Upper lobe of left lung (tissue), 6 donors: ENCODE results near the gene ANKUB1. TPM values are rescaled to one million over a fixed set of nuclear protein-coding genes. Genes with fewer than 3 reads are reported as not detected.

Experiments
- ATAC-seq, 2 donors: fragments of 200-7000 bp; cut with Tn5 transposase; one replicate each; pipeline ENCODE4 v1.9.1; 2022; ENCODE audit warnings: mild to moderate bottlenecking in 2 of 2, moderate library complexity in 2 of 2; ENCODE audit not compliant: low FRiP score in 2 of 2
- DNase-seq, 2 donors: peaks; one replicate each; pipeline ENCODE4 v3.0.0-alpha.2; 2019 to 2020
- H3K27ac ChIP-seq, 4 donors: fragments of 200-600 bp; sonication (generic); one replicate each; pipeline ENCODE4 v1.5.1; 2016 to 2019
- H3K27me3 ChIP-seq, 4 donors: fragments of 200-600 bp; sonication (generic); one replicate each; pipeline ENCODE4 v1.5.1; 2017 to 2019
- H3K36me3 ChIP-seq, 4 donors: fragments of 200-600 bp; sonication (generic); one replicate each; pipeline ENCODE4 v1.5.1; 2016 to 2019
- H3K4me1 ChIP-seq, 4 donors: fragments of 200-600 bp; sonication (generic); one replicate each; pipeline ENCODE4 v1.5.1; 2018 to 2019
- H3K4me3 ChIP-seq, 4 donors: fragments of 200-600 bp; sonication (generic); one replicate each; pipeline ENCODE4 v1.5.1; 2017 to 2019; ENCODE audit warnings: mild to moderate bottlenecking in 2 of 4, moderate library complexity in 1 of 4
- H3K9me3 ChIP-seq, 4 donors: fragments of 200-600 bp; sonication (generic); one replicate each; pipeline ENCODE4 v1.5.1; 2018 to 2019
- EP300 ChIP-seq, 4 donors: sonication (generic); formaldehyde crosslinking; IDR thresholded peaks; one replicate each; pipeline ENCODE4 v1.5.1; 2017; ENCODE audit warnings: antibody characterized with exemption in 4 of 4, control low read depth in 2 of 4
- POLR2A ChIP-seq, 4 donors: fragments of 450-650 bp; IDR thresholded peaks; one replicate each; pipeline ENCODE4 v1.5.1; 2016 to 2017; ENCODE audit warnings: antibody characterized with exemption in 4 of 4, mild to moderate bottlenecking in 2 of 4
- POLR2AphosphoS5 ChIP-seq, 2 donors: sonication (generic); formaldehyde crosslinking; IDR thresholded peaks; one replicate each; pipeline ENCODE4 v1.5.1; 2017; ENCODE audit warnings: antibody characterized with exemption in 2 of 2
- WGBS, 2 donors: methylation state at CpG; one replicate each; pipeline ENCODE4 v1.1.5; 2017 to 2018; 5-methylcytosine and 5-hydroxymethylcytosine counted together
- small RNA-seq, 4 donors: library from RNA; depleted of rRNA; stranded (forward); fragments of <200 nt; gene quantifications; one replicate each; pipeline ENCODE3, GENCODE V24; 2016
- total RNA-seq, 6 donors: library from RNA; depleted of rRNA in 4 of 6; stranded (reverse); fragments of >200 nt in 4 of 6; gene quantifications; one replicate each; pipeline versions ENCODE4 v1.1.0 to v1.2.1, GENCODE V29; 2016 to 2021
- TF ChIP-seq, protein P1 (sequence below), 6 experiments: fragments of 450-650 bp in 4 of 6; fragments of 200-600 bp in 2 of 6; sonication (generic) in 2 of 6; IDR thresholded peaks; one replicate each; pipeline ENCODE4 v1.5.1; 2016 to 2019; ENCODE audit warnings: antibody characterized with exemption in 6 of 6
- donor health status: DM: no; HTN: no; CAD: no; lungs with moderate emphysema.
- donor health status: DM: no; HTN: yes; CAD: no; lungs with severe emphysema.

Gene ANKUB1
- total RNA-seq, 6 donors from 2014 or later = 1.4 to 24.5 (median 3.1) TPM; not detected in 1

- peak in 1 of 2 donors; percentile 46 for DNase-seq
These were observed 74.8 kb downstream of the ANKUB1 start for GRCh38 chr3:149717391-149718056.

GRCh38 chr3:149716984-149717383 lies 75.4 kb downstream of the ANKUB1 start:
- peak overlapping the region in 2 of 4 donors; percentile 16 to 18 for H3K4me3 ChIP-seq
- no peaks in the 10 kb centered on the region for H3K36me3 ChIP-seq
- ATAC-seq (no peak), DNase-seq (no peak)
- TF ChIP-seq, protein P1, sequence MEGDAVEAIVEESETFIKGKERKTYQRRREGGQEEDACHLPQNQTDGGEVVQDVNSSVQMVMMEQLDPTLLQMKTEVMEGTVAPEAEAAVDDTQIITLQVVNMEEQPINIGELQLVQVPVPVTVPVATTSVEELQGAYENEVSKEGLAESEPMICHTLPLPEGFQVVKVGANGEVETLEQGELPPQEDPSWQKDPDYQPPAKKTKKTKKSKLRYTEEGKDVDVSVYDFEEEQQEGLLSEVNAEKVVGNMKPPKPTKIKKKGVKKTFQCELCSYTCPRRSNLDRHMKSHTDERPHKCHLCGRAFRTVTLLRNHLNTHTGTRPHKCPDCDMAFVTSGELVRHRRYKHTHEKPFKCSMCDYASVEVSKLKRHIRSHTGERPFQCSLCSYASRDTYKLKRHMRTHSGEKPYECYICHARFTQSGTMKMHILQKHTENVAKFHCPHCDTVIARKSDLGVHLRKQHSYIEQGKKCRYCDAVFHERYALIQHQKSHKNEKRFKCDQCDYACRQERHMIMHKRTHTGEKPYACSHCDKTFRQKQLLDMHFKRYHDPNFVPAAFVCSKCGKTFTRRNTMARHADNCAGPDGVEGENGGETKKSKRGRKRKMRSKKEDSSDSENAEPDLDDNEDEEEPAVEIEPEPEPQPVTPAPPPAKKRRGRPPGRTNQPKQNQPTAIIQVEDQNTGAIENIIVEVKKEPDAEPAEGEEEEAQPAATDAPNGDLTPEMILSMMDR (IDR thresholded peaks at IDR 0.05) = no peak
- TF ChIP-seq EP300 (IDR thresholded peaks at IDR 0.05) (no peak), POLR2A (IDR thresholded peaks at IDR 0.05) (no peak), POLR2AphosphoS5 (IDR thresholded peaks at IDR 0.05) (no peak)
- peaks cover 0 to 6% (median 3%) of the 10 kb centered on the region in 4 donors for H3K4me1 ChIP-seq
- no peaks in the 10 kb centered on the region for H3K9me3 ChIP-seq
- H3K27me3 ChIP-seq = no peaks in the 10 kb centered on the region
- WGBS, 2 donors = 69 to 76% methylated on average over 6 of the region's 6 CpGs
- peak overlapping the region in 1 of 4 donors; percentile 20 for H3K27ac ChIP-seq

More at GRCh38 chr3:149717391-149718056, 74.8 kb downstream of the ANKUB1 start:
- Histone ChIP-seq H3K9me3 (no peaks in the 10 kb centered on the region), H3K36me3 (no peaks in the 10 kb centered on the region), H3K27ac (peak overlapping the region in 1 of 4 donors; percentile 20), H3K4me3 (peak overlapping the region in 2 of 4 donors; percentile 16 to 18), H3K4me1 (peaks cover 0 to 6% (median 3%) of the 10 kb centered on the region in 4 donors), H3K27me3 (no peaks in the 10 kb centered on the region)
- TF ChIP-seq, protein P1 (IDR thresholded peaks at IDR 0.05) = peak; percentile 63 to 85 (median 72)
- TF ChIP-seq POLR2AphosphoS5 (IDR thresholded peaks at IDR 0.05) = no peak
- no peak for TF ChIP-seq EP300 (IDR thresholded peaks at IDR 0.05)
- TF ChIP-seq POLR2A (IDR thresholded peaks at IDR 0.05) = no peak
- WGBS, 2 donors = 10 to 17% methylated on average over 2 of the region's 2 CpGs
- peak in 1 of 2 donors; percentile 80 for ATAC-seq

DNA sequence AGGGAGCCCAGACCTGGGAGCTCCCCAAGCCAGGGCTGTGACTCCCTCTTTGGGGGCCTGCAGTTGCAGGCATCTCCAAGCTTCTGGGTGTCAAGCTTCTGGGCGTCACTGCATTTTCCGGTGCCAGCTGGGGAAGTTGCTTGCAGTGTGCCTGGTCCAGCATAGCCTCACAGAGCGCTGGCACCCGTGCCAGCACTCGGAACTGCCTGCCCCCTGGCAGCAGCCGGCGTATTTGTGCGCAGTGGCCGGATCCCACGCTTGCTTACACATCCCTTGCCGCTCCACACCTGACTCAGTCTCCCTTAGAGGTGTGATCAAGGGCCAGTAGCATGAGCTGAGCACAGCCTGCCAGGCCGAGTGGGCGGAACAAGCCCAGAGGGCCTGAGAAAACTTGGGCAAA lies 77.1 kb downstream of the ANKUB1 start:
- H3K4me1 ChIP-seq = peaks cover 0 to 6% (median 3%) of the 10 kb centered on the region in 4 donors
- H3K4me3 ChIP-seq = no peak overlapping the region
- H3K27ac ChIP-seq = no peak overlapping the region
- H3K36me3 ChIP-seq = no peaks in the 10 kb centered on the region
- 96 to 97% methylated on average over 11 to 13 of the region's 13 CpGs for WGBS, 2 donors
- DNase-seq (peak in 1 of 2 donors; percentile 69), ATAC-seq (peak in 1 of 2 donors; percentile 13)
- no peaks in the 10 kb centered on the region for H3K27me3 ChIP-seq
- H3K9me3 ChIP-seq = no peaks in the 10 kb centered on the region
- TF ChIP-seq, protein P1 (IDR thresholded peaks at IDR 0.05) = no peak
- TF ChIP-seq EP300 (IDR thresholded peaks at IDR 0.05) (no peak), POLR2AphosphoS5 (IDR thresholded peaks at IDR 0.05) (no peak), POLR2A (IDR thresholded peaks at IDR 0.05) (no peak)

GRCh38 chr3:149713730-149714654 lies 78.4 kb downstream of the ANKUB1 start:
- peak in 1 of 2 donors; percentile 71 for DNase-seq
- WGBS, 2 donors = 94% methylated on average over 24 to 26 of the region's 38 CpGs
- peak; percentile 25 to 63 for ATAC-seq
- Histone ChIP-seq H3K4me1 (peaks cover 0 to 6% (median 3%) of the 10 kb centered on the region in 4 donors), H3K27me3 (no peaks in the 10 kb centered on the region), H3K36me3 (no peaks in the 10 kb centered on the region), H3K9me3 (no peaks in the 10 kb centered on the region), H3K27ac (no peak overlapping the region), H3K4me3 (no peak overlapping the region)
- TF ChIP-seq, protein P1 (IDR thresholded peaks at IDR 0.05) = no peak
- TF ChIP-seq POLR2A (IDR thresholded peaks at IDR 0.05) (no peak), EP300 (IDR thresholded peaks at IDR 0.05) (no peak), POLR2AphosphoS5 (IDR thresholded peaks at IDR 0.05) (no peak)

Small RNA genes lying within 50 kb of the gene (small RNA-seq; reads per million reads assigned to genes)
- gene RNU6-507P = 0 reads per million in 4 donors

Other genes starting within 250 kb of the ANKUB1 start
- 100 to 1,000 TPM in 3 of 6 donors, 10 to 100 TPM in 3; 77.5 to 119 (median 107) TPM for gene WWTR1, start 134.5 kb downstream of the ANKUB1 start, total RNA-seq
- 10 to 100 TPM; 11.5 to 44.0 (median 39.4) TPM for gene COMMD2, start 40.1 kb downstream of the ANKUB1 start, total RNA-seq
- gene RNF13, start 20.7 kb upstream of the ANKUB1 start, total RNA-seq = 100 to 1,000 TPM in 3 of 6 donors, 10 to 100 TPM in 3; 50.2 to 136 (median 101) TPM
- gene PFN2, start 178.3 kb upstream of the ANKUB1 start, total RNA-seq = 10 to 100 TPM in 4 of 6 donors, 1 to 10 TPM in 2; 6.3 to 38.5 (median 16.8) TPM